Lung (tissue), 12 donors: Measurements from ENCODE around the gene CMSS1. TPM values are rescaled to one million over a fixed set of nuclear protein-coding genes. Genes with fewer than 3 reads are reported as not detected.

Experiments
- ATAC-seq: fragments of 200-7000 bp; cut with Tn5 transposase; one replicate; pipeline ENCODE4 v1.9.1; 2020; ENCODE audit warnings: moderate number of reproducible peaks; ENCODE audit not compliant: insufficient read depth, low FRiP score
- DNase-seq, 3 donors: peaks; one replicate each; pipeline ENCODE4 v3.0.0-alpha.2; 2013 to 2017
- H3K27ac ChIP-seq, 2 donors: one replicate each; pipeline ENCODE4 v1.5.1; 2013; ENCODE audit warnings: mild to moderate bottlenecking in 2 of 2, moderate library complexity in 2 of 2, control low read depth in 1 of 2, inconsistent platforms in 1 of 2, low read depth in 1 of 2, low read length in 1 of 2
- H3K27me3 ChIP-seq, 3 donors: one replicate each; pipeline ENCODE4 v1.5.1; 2013; ENCODE audit warnings: low read length in 2 of 3; ENCODE audit not compliant: control insufficient read depth in 3 of 3, insufficient read depth in 3 of 3
- H3K36me3 ChIP-seq, 4 donors: one replicate each; pipeline ENCODE4 v1.5.1; 2013; ENCODE audit warnings: low read length in 4 of 4, mild to moderate bottlenecking in 1 of 4, moderate library complexity in 1 of 4; ENCODE audit not compliant: control insufficient read depth in 4 of 4, insufficient read depth in 4 of 4
- H3K4me1 ChIP-seq, 5 donors: one replicate each; pipeline ENCODE4 v1.5.1; 2013; ENCODE audit warnings: low read length in 5 of 5, mild to moderate bottlenecking in 2 of 5, moderate library complexity in 1 of 5; ENCODE audit not compliant: control insufficient read depth in 5 of 5, insufficient read depth in 5 of 5
- H3K4me3 ChIP-seq: one replicate; pipeline ENCODE4 v1.5.1; 2013; ENCODE audit warnings: mild to moderate bottlenecking, control low read depth, moderate library complexity
- H3K9ac ChIP-seq, 2 donors: one replicate each; pipeline ENCODE4 v1.5.1; 2013; ENCODE audit warnings: low read length in 2 of 2, control low read depth in 1 of 2; ENCODE audit not compliant: insufficient read depth in 1 of 2
- H3K9me3 ChIP-seq, 4 donors: one replicate each; pipeline ENCODE4 v1.5.1; 2013; ENCODE audit warnings: low read length in 3 of 4, mild to moderate bottlenecking in 1 of 4, moderate library complexity in 1 of 4; ENCODE audit not compliant: control insufficient read depth in 4 of 4, insufficient read depth in 3 of 4
- WGBS, 2 donors: extraction: QIAGEN DNeasy Blood & Tissue Kit; methylation state at CpG; one replicate each; pipeline ENCODE4 v1.1.7; 2013; 5-methylcytosine and 5-hydroxymethylcytosine counted together
- polyA plus RNA-seq, 2 donors: library from polyadenylated mRNA; stranded (reverse); fragments of 200-250 nt; gene quantifications; one replicate each; pipeline ENCODE4 v1.2.1, GENCODE V29; 2013
- total RNA-seq, 2 donors: library from RNA; depleted of rRNA in 1 of 2; stranded (reverse); fragments of >200 nt in 1 of 2; gene quantifications; one replicate each; pipeline ENCODE4 v1.2.1, GENCODE V29; 2014 to 2021
- TF ChIP-seq, protein P1 (sequence below): IDR thresholded peaks from 2 replicates; pipeline ENCODE4 v1.5.1; 2012; ENCODE audit warnings: mild to moderate bottlenecking; ENCODE audit errors: control extremely low read depth, extremely low read depth
- donor health status: control.
- donor health status: control.
- donor health status: Bipolar disorder and iron deficiency.
- donor health status: healthy.
- donor health status: DM: yes; HTN: yes; CAD: no.

The CMSS1 gene
- total and polyA plus RNA-seq, 4 donors, result 12.3 to 28.9 (median 22.6) TPM

DNA sequence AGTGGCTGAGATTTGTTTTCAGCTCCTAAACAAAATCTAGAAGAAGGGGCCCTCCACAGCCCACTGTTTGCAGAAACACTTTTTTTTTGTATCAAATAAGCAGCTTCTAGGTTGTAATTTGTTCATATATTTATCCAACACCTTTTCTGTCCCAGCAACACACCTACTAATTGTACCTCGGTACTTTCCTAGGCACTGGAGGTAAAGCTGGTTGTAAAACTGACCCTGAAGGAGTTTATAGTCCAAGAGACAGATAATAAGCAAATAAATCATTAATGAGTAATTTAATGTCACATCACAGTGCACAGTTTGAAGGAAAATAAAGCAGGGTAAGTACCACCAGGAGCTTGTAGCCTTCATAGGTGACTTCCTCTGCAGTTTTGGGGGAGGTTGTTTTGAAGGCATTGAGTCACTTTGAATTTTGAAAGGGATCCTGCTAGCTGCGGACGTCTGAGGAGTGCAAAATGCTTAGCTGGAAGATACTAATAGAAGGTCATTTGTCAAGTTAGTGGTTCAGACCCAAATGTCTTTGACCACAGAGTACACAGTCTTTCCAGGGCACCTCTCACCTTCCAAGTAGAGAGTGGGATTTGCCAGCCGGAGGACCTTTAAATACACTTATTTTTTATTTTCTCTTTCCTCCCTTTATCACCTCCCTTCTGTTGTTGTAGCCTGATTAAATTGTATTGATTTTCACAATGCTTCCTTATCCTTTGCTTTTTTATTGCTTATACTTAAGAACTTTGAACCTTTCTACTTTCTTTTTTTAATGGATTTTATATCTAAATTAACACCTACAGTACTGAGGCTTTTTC is 53.8 kb downstream of the CMSS1 start:
- TF ChIP-seq, protein P1, sequence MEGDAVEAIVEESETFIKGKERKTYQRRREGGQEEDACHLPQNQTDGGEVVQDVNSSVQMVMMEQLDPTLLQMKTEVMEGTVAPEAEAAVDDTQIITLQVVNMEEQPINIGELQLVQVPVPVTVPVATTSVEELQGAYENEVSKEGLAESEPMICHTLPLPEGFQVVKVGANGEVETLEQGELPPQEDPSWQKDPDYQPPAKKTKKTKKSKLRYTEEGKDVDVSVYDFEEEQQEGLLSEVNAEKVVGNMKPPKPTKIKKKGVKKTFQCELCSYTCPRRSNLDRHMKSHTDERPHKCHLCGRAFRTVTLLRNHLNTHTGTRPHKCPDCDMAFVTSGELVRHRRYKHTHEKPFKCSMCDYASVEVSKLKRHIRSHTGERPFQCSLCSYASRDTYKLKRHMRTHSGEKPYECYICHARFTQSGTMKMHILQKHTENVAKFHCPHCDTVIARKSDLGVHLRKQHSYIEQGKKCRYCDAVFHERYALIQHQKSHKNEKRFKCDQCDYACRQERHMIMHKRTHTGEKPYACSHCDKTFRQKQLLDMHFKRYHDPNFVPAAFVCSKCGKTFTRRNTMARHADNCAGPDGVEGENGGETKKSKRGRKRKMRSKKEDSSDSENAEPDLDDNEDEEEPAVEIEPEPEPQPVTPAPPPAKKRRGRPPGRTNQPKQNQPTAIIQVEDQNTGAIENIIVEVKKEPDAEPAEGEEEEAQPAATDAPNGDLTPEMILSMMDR, result no peak
- H3K36me3 ChIP-seq, result peaks cover 0 to 17% (median 2%) of the 10 kb centered on the region in 4 donors
- no peak for ATAC-seq
- H3K27me3 ChIP-seq, result peaks cover 0 to 23% (median 9%) of the 10 kb centered on the region in 3 donors
- H3K4me1 ChIP-seq, result peaks cover 0 to 37% (median 6%) of the 10 kb centered on the region in 5 donors
- 66 to 82% methylated on average over 4 of the region's 4 CpGs for WGBS, 2 donors
- no peak overlapping the region for H3K4me3 ChIP-seq
- H3K27ac ChIP-seq, result no peak overlapping the region
- DNase-seq, result no peak
- H3K9ac ChIP-seq, result no peak overlapping the region
- no peaks in the 10 kb centered on the region for H3K9me3 ChIP-seq

DNA sequence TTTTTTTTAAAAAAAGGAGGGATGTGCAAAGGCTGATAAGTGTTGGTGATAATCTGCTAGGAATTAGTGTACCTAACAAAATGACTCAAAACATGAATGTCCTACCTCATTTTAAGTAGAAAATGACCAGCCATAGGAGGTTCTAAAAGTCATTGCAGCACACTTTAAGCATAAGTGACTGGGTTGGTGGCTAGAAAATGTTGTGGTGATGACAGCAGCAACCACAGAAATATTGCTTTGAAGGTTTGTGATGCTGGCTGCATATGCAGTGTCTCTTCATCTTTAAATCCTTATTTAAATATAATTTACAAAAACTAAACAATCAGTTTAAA is 55.2 kb downstream of the CMSS1 start:
- H3K36me3 ChIP-seq, result peaks cover 0 to 10% (median under 1%) of the 10 kb centered on the region in 4 donors
- H3K27ac ChIP-seq, result no peak overlapping the region
- no peaks in the 10 kb centered on the region for H3K9me3 ChIP-seq
- H3K9ac ChIP-seq, result no peak overlapping the region
- DNase-seq, result no peak
- H3K4me3 ChIP-seq, result no peak overlapping the region
- no peak for ATAC-seq
- TF ChIP-seq, protein P1, result no peak
- H3K27me3 ChIP-seq, result peaks cover 0 to 26% (median 9%) of the 10 kb centered on the region in 3 donors
- peaks cover 0 to 29% (median 6%) of the 10 kb centered on the region in 5 donors for H3K4me1 ChIP-seq

DNA sequence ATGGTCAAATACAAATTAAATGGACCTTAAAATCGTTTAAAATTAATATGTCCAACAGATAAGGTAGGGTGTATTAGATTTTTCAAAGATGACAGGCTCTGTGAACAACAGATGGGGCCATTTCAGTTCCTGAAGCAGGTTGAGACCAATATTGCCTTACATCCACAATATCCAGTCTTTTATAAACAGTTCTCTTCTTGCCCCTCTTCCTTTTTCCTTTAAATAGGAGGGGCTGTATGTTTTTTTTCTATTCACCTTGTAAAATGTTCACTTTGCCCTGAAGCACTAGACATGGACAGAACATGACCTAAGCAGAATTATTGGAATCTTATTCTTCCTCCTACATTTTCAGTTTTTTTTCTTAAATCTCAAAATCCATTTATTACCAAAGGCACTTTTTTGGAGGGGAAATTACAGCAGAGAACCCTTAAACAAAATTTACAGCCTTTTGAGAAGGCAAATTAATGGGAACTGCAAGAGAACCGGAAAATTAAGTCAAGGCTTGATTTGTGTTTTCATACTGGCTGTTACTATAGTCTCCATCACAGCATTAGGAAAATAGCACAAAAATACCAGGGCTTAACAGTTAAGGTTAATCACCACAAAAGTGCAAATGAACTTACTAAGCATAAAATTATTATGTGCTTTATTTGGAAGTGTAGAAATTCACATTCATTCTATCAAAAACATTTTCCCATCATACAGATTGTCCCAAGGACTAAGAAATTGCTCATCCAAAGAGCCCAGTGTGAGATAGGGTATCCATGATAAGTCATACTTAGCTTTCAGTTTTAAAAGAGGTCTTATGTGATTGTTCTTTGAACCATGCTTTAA is 55.8 kb downstream of the CMSS1 start:
- no peak overlapping the region for H3K4me3 ChIP-seq
- no peak overlapping the region for H3K9ac ChIP-seq
- no peaks in the 10 kb centered on the region for H3K9me3 ChIP-seq
- peaks cover 0 to 10% (median 0%) of the 10 kb centered on the region in 4 donors for H3K36me3 ChIP-seq
- WGBS, 2 donors, result 30 to 44% methylated on average over 2 of the region's 2 CpGs
- DNase-seq (no peak), ATAC-seq (no peak)
- H3K4me1 ChIP-seq, result peaks cover 0 to 26% (median 6%) of the 10 kb centered on the region in 5 donors
- H3K27me3 ChIP-seq, result peaks cover 0 to 28% (median 9%) of the 10 kb centered on the region in 3 donors
- TF ChIP-seq, protein P1, result no peak
- peak overlapping the region in 1 of 2 donors; percentile 33 for H3K27ac ChIP-seq
